Renal cortex interstitium (tissue), 11 donors: ENCODE results near the gene FARP1. TPM values are rescaled to one million over a fixed set of nuclear protein-coding genes. Genes with fewer than 3 reads are reported as not detected.
A peak's percentile ranks its signal among the peaks of the same experiment; 100 is the strongest.

Source experiments
- DNase-seq, 11 donors: peaks; one replicate each; pipeline ENCODE4 v3.0.0-alpha.2; 2013; ENCODE audit warnings: low read depth in 9 of 11, low spot score in 4 of 11; ENCODE audit errors: extremely low read depth in 1 of 11
- polyA plus RNA-seq, 3 donors: library from polyadenylated mRNA; unstranded; fragments of 120-200 nt; gene quantifications; one replicate each; pipeline ENCODE4 v1.2.1, GENCODE V29; 2013; ENCODE audit not compliant: insufficient read length in 3 of 3

The FARP1 gene
- polyA plus RNA-seq, 3 donors = 251 to 327 (median 255) TPM

DNA sequence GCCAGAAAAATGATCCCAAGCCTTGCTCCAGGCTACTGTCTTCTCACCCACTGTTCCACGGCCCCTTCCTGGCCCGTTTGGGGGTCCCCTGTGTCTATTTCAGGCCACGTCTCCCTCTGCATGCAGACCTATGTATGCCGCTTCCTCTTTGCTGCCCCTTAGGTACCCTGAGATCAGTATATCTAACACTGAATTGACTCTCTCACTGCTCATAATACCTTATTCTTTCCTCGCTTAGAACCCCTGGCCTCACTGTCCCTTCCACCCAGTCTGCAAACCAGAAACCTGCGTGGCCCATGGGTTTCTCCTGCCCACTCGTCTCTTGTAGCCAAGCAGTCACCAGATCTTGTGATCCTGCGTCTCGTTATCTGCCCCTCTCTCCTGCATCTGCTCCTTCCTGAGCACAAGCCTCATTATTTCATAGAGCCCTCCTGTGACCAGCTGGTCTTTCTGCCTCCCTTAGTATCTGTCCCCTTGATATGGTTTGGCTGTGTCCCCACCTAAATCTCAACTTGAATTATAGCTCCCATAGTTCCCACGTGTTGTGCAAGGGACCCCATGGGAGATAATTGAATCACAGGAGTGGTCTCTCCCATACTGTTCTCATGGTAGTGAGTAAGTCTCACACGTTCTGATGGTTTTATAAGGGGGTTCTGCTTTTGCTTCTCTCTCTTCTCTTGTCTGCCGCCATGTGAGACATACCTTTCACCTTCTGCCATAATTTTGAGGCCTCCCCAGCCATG lies 143.1 kb downstream of the FARP1 start:
- no peak for DNase-seq

DNA sequence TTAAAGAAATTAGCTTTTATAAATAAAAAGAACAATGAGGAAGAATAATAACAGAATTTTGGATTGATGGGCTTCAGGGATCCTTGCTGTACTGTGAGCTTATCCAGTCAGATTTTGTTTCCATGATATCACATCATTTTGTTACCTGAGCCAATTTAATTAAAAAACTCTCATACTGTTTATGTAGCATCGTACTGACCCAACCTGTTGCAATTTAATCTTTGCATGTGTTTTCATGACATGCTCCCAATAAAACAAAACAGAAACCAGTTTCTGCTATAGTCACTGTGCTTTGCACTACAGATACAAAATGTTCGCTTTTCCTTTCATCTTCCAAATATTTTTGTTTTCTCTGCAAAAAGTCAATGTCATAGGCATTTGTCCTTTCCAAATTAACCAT lies 143.9 kb downstream of the FARP1 start:
- no peak for DNase-seq

DNA sequence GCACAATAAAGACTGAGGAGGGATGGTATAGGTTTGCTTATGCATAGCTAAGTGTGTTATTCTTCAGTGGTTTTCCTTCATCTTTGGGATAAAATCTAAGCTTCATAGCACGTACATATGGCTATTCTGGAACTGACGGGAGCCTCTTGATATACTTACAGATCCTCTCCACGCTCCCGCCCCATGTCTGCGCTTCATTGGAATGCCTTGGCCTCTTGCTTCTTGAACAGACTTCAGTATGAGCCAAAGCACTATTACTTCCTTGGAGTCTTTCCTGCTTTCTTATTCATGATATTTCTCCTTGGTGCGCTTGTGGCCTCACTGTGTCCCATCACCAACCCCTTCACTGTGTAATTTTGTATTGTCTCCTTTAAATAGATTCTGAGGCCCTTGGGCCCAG lies 145.3 kb downstream of the FARP1 start:
- no peak for DNase-seq

DNA sequence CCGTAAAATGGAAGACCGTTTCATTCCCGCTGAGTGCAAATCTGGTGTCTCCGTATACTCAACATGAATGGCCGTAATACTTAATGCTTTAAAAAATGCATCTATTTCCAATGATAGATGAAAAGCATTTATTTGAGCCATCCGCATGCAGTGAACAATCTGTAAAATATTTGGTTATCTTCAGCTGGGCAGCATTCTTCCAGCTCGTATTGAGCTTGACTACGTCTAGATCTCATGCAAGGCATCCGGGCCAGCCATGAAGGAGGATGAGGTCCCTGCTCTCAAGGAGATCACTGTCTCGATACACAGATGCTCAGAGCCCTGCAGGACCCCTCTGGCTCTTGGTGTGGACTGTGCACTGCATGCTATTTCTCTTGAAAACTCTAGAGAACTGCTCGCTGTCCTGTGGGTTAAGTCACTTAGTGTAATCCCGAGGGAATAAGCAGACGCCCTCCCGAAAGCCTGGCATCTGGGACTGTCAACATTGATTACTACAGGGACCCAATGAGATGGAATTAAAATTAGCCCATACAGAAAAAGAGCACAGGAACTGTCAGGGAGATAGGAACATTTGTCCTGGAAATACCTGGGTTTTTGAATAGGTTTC lies 146.5 kb downstream of the FARP1 start:
- DNase-seq = no peak

DNA sequence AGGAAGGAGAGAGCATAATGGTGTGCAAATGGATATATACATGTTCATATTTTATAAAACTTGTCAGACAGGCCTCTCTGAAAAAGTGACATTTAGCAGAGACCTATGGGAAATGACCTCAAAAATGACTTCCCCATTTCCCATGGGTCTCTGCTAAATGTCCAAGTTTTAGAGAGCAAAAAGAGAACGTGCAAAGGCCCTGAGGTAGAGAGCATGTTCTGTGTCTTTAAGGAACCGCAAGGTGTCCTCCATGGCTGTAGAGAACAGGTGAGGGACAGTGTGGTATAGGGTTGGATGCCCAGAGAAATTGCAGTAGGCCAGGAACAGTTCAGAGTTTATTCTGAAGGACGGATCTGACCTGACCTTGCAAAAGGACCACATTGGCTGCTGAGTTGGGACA lies 147.4 kb downstream of the FARP1 start:
- no peak for DNase-seq

DNA sequence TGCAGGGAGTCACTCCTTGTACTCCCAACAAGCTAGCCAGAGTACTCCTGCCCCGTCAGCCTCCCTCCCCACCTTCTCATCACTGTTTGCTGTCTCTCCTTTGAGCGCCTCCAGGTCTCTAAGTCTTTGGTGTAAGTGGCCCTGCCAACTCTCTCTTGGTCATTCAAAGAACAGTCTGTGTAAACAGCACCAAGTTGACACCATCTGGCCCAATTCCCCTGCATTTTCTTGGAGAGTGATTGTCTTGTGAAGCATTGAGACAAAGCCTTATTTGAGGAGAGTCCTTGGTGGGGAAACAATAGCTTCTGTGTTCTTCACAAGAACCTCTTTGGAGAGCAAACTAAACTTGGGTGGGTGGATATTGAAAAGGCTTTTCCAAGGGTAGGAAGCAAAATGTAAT lies 148.8 kb downstream of the FARP1 start:
- DNase-seq = no peak

DNA sequence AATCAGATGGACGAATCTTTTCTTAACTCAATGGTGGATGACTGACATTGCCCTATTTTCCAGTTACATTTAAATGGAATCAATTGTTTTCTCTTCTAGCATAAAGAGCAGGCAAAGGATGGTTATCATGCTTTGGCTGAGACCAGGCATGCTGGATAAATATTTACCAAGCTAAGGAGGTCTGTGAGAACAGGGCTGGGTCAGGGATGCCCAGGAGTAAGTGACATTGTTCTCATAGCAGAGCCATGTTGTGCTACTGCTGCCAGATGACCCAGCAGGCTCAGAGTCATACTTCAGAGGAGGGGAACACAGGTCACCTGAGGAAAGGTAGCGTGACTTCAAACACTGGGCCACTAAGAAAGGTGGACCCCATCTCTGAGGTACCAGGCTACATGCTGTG lies 150.2 kb downstream of the FARP1 start:
- DNase-seq = no peak

DNA sequence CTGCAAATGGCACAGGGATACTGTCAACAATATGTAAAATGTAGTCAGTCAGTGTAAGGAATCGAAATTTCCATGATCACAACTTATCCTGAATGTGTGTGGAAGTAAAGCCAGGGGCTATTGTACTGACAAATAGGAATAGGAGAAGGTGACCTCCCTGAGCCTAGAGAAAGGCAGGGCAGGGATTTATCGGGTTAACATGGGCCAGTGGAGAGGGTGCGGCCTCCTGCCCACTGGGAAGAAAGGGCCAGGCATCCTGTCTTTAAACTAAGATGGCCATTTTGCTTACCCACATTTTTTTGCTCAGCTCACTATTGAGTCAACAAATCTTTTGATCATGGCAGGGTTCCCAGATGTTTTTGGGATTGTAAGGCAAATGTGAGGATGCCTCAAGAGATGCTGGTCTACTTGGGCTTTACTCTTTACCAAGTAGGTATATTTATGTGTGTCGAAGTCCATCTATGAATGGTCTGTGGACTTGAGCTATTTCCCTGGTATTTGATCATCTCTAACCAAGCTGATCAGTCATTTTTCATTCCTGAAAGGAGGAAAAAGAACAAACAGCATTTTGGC lies 150.8 kb downstream of the FARP1 start:
- DNase-seq = no peak

DNA sequence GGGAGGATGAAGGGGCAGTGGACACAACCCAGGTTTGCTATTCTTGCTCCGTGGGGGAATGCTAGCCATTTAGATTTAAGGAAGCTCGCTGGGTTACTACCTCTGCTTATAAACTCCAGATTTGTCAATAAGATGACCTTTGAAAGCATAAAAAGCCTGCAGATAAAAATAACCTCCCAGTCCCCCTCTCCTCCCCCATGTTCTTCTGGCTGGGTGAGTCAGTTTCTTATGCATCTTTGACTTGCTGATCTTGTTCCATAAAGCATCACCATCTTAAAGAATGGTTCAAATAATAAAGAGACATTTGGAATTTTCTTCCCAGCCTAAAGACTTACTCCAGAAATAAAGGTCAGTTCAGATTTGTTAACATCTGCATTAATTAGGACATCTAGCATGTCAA lies 152.5 kb downstream of the FARP1 start:
- DNase-seq = no peak

DNA sequence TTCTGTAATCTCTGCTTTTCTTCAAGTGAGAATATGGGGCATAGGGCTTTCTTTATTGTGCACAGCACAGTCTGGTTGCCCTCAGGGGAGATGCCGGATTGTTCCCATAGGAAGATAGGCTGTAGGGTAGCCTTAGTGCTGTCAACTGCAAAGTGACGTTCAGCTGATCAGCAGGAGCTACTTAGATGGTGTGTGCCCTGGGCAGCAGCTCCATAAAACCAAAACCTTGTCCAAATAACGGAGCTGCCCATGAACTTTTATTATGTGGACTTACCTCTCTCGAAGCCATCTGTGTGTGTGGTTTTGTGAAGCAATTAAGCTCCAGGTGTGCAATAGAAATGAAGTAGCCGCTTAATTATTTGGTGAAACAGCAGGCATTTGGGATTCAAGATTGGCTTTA lies 154.2 kb downstream of the FARP1 start:
- DNase-seq = no peak

DNA sequence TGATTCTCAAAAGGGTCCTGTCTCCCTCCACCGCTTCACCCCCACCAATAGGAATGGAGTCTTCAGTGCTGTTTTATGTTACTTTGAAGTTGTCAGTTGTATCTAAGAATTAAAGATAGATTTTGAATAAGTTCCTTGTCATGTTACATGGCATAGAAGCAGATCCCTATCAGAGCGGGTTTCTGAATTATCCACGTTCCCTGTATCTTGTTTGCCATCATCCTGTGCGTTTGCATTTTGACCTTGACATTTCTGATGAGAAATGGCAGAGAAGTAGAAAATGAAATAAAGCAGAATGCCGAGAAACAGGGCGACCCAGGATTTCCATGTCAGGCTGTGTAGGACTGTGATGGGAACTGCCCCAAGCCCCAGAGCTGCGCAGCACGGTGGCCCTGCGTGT lies 154.9 kb downstream of the FARP1 start:
- DNase-seq = no peak

DNA sequence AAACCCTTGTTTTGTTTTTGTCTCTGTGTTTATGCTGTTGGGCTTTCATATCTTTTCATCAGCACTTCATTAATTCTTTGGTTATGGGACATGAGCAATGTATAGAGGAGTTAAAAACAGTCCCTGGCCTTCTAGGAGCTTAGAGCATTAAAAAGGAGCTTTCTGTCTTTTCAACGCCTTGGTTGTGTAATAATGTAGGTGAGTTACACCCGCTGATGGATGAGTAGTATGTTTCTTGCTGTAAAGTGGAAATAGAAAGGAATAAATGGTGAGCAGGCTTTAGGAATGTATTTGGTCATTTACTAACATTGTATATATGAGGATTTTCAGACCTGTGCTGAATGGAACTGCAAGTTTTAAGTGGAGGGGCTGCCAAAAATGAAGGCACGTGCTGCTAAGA lies 155.7 kb downstream of the FARP1 start:
- DNase-seq = no peak

DNA sequence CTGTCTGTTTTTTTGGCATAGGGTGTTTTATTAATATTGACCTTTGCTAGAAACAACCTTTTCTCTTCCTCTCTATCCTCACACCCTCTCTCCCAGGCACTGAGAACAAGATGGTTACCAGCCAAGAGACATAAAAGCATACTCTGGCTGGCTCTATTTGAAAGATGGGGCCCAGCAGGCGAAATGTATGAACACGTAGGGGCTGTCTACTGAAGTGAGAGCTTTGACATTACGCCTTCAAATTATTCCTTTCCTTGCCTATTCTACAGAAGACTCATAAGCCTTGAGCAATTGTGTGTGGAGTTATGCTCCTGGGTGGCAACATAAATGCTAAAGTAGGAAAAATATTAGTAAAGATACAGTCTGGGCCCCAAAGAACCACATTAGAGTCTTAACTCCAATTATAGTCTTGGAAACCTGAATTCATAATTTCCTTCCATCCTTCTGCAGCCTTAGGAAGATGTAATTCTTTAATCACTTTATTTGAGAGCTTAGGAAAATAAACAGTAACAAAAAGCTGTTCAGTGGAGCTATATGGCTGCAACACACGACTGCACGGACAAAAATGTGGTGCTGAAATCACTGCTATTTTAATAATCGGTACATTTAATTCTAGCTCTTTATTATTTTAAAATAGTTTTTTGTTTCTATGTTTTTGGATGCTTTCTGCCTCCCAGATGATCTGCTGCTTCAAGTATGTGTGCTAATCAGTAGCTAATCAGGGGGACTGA lies 156.5 kb downstream of the FARP1 start:
- DNase-seq = no peak

DNA sequence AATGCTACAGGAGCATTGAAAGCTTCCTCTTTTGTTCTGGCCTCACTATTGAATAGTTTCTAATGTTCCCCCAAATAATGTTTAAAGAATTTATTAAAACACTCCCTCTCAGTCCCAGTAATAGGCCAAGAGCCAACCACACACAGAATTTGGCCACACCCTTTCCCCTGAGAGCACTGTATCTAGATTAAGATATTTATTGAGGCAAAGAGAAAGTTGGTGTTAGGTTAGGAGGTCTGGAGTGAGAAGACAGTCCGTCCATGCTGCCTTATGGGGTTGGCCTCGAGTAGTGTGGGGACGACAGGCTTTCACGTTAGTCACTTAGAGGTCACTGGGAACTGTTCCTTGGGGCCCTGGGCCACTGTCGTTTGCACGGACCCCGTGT lies 157.1 kb downstream of the FARP1 start:
- no peak for DNase-seq

DNA sequence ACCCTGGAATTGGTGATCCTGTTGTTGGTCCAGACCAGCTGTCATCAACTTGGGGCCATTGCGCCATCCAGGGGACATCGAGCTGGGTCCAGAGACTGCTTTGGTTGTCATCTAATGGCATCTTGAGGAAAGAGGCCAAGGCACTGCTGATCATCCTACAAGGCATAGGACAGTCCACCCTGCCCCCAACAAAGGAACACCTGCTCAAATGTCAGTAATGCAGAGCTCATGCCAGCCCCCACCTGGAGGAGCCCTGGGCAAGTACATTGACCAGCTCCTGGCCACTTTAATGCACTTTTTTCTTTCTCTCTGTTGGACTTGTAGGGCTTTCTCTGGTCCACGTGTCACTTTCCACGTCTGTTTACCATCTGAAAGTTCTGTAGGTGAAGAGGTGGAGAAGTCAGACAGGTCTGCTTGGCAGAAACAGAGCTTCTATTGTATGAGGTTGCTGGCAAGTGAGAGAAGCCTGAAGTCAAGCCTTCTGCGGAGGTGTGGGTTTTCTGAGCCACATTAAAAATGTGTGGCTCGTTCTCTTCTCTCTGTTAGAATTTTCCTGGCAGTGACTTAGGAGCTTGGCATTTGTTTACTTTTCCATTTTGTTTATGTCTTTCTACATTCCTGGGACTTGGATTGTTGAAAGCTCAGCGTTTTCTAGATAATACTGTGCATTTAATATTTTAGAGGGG lies 158.2 kb downstream of the FARP1 start:
- no peak for DNase-seq

DNA sequence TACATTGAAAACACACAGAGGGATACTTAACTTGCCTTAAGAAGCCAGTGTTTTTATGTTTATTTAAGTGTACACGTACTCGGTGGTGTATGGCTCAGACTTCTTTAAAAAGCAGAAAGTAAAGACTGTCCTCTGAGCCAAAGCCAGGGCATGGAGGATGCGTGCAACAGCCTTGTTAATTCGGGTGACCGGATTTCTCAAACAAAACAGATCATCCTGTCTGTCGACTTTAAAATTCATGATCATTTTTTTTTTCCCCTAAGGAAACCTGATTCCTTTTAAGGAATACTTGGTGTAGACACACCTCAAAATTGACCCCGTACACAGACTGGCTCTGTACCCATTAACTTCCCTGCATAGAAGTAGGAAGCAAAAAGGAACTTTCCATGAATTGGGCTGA lies 158.8 kb downstream of the FARP1 start:
- DNase-seq = no peak

DNA sequence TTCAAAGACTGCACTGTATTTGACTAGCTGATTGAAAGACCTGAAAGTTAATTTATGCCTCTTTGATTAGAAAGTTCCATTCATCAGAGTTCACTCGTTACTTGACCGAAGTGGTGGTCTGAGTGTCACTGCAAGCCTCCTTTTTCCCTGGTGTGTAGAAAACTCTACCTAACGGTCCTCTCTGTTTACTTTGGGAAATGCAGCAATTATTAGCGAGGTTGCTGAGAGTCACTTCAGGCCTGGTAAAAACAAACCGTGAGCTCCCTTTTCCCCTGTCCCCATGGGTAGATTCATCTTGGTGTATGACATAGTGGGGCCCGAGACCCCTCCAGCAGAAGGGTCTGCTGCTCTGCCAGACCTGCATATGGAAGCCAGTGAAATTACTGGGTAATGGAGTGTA lies 161.0 kb downstream of the FARP1 start:
- no peak for DNase-seq

DNA sequence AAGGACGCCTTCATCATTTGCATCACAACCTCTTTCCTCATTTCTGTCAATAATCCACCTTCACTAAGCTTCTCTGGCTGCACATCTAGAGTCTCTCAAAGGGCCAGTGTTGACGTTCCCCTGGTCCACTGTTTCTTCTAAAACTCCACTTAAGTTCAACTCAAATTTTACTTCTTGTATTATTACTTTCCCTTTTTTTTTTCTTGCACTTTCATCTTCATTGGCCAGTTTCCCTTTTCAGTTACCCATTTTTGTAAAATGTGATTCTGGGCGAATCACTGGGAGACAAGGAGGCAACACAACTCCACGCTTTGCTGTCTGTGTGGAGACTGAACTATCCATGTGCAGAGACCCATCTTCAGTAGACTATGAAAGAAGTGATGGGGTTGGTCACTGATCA lies 162.8 kb downstream of the FARP1 start:
- DNase-seq = no peak

DNA sequence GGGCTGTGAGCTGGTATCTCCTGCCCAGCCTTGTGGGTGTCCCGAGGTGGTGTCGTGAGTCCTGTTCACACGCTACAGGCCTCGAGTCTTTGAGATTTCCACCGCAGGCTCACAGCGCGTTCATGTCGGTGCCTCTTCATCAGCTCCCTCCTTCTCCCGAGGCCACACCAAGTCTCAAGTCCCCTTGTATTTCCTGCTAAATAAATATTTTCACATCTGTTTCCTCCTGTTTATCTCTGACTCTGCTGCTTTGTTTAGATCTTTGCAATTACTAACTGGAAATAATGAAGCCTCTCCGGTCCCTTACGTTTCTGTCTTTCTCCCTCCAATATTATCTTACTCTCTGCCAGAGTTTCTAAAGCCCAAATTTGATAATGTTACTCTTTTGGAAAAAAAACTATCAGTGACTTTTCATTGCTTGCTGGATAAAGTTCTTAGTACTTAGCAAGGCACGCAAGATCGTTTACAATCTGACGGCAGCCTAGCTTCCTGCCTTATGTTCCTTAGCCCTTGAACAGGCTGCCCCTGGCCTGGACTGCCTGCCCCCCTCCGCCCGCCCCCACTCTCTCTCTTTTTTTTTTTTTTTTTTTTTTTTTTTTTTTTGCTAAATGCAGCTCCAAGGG lies 164.7 kb downstream of the FARP1 start:
- peak in 1 of 11 donors; percentile 70 for DNase-seq
